ENCODE results near the gene IL16. TPM values are rescaled to one million over a fixed set of nuclear protein-coding genes. Genes with fewer than 3 reads are reported as not detected.
A peak's percentile ranks its signal among the peaks of the same experiment; 100 is the strongest.
"Not testable (repeated sequence)": the region's sequence is repeated elsewhere in the genome, so short reads cannot be mapped to it uniquely, and the experiment has no call there.

Gene IL16
- total and polyA plus RNA-seq, 7 experiments from 2014 or later = 125 to 547 (median 319) TPM

- no peaks in the 10 kb centered on the region for H3K9me3 Mint-ChIP-seq
- H3K9me3 ChIP-seq (ENCODE audit: control insufficient read depth in 2 of 3, low read length in 3 of 3) = no peaks in the 10 kb centered on the region
- ATAC-seq (no peak), DNase-seq (no peak)
- no peaks in the 10 kb centered on the region for H3K36me3 Mint-ChIP-seq
- ChIA-PET POLR2A (no interaction called here), CTCF (interaction anchor here (2.5 to 4.3 kb wide), 2 partner anchors 109 to 242 kb away, joined by 15 to 72 read pairs; no protein-coding TSS in a partner anchor)
- H3K36me3 ChIP-seq (ENCODE audit: control insufficient read depth in 2 of 3, insufficient read depth in 3 of 3, low read length in 3 of 3) = no peaks in the 10 kb centered on the region
- H3K27ac ChIP-seq (ENCODE audit: low read depth, low read length) = no peak overlapping the region
- peaks cover 0 to 12% of the 10 kb centered on the region in 2 donors for H3K4me1 ChIP-seq (ENCODE audit: control insufficient read depth in 2 of 2, insufficient read depth in 2 of 2, low read length in 2 of 2)
- peaks cover 17 to 37% (median 23%) of the 10 kb centered on the region in 7 donors for H3K4me1 Mint-ChIP-seq
- H3K4me3 ChIP-seq (ENCODE audit: low read length) = no peak overlapping the region
- intact Hi-C loops (cut with micrococcal nuclease) = loop anchor here in 1 of 2 donors (5.0 kb wide), 1 partner anchor 245 kb away; no protein-coding TSS in a partner anchor
- peaks cover 0 to 8% (median 2%) of the 10 kb centered on the region in 5 donors for H3K27me3 Mint-ChIP-seq
- H3K27ac Mint-ChIP-seq = peak overlapping the region in 1 of 9 donors; percentile 23
- no peaks in the 10 kb centered on the region for H3K27me3 ChIP-seq (ENCODE audit: control insufficient read depth in 2 of 2, insufficient read depth in 2 of 2, low read length in 2 of 2)
- no peak overlapping the region for H3K4me3 Mint-ChIP-seq
Observed at GRCh38 chr15:81157195-81157938, 39.3 kb upstream of the IL16 start.

GRCh38 chr15:81157939-81158223 lies 38.8 kb upstream of the IL16 start:
- H3K27me3 ChIP-seq (ENCODE audit: control insufficient read depth in 2 of 2, insufficient read depth in 2 of 2, low read length in 2 of 2) = no peaks in the 10 kb centered on the region
- H3K4me3 ChIP-seq (ENCODE audit: low read length) = no peak overlapping the region
- Mint-ChIP-seq H3K9me3 (no peaks in the 10 kb centered on the region), H3K4me3 (no peak overlapping the region), H3K4me1 (peaks cover 17 to 40% (median 25%) of the 10 kb centered on the region in 7 donors), H3K27me3 (peaks cover 0 to 7% (median 4%) of the 10 kb centered on the region in 5 donors), H3K27ac (no peak overlapping the region), H3K36me3 (no peaks in the 10 kb centered on the region)
- POLR2A ChIA-PET = no interaction called here
- H3K4me1 ChIP-seq (ENCODE audit: control insufficient read depth in 2 of 2, insufficient read depth in 2 of 2, low read length in 2 of 2) = peaks cover 0 to 12% of the 10 kb centered on the region in 2 donors
- no peaks in the 10 kb centered on the region for H3K9me3 ChIP-seq (ENCODE audit: control insufficient read depth in 2 of 3, low read length in 3 of 3)
- no peaks in the 10 kb centered on the region for H3K36me3 ChIP-seq (ENCODE audit: control insufficient read depth in 2 of 3, insufficient read depth in 3 of 3, low read length in 3 of 3)
- ATAC-seq (no peak), DNase-seq (no peak)
- CTCF ChIA-PET = interaction anchor here (4.3 kb wide), 1 partner anchor 109 kb away, joined by 72 read pairs; no protein-coding TSS in a partner anchor
- no peak overlapping the region for H3K27ac ChIP-seq (ENCODE audit: low read depth, low read length)
- intact Hi-C loops (cut with micrococcal nuclease) = loop anchor here in 1 of 2 donors (5.0 kb wide), 1 partner anchor 244 kb away; no protein-coding TSS in a partner anchor

GRCh38 chr15:81158561-81158960 lies 38.1 kb upstream of the IL16 start:
- H3K36me3 Mint-ChIP-seq; ATAC-seq; H3K27me3 Mint-ChIP-seq; H3K27ac ChIP-seq (ENCODE audit: low read depth, low read length); H3K27me3 ChIP-seq (ENCODE audit: control insufficient read depth in 2 of 2, insufficient read depth in 2 of 2, low read length in 2 of 2); H3K9me3 ChIP-seq (ENCODE audit: control insufficient read depth in 2 of 3, low read length in 3 of 3); H3K4me3 ChIP-seq (ENCODE audit: low read length); H3K9me3 Mint-ChIP-seq; POLR2A ChIA-PET; H3K27ac Mint-ChIP-seq; DNase-seq; H3K4me3 Mint-ChIP-seq; H3K36me3 ChIP-seq (ENCODE audit: control insufficient read depth in 2 of 3, insufficient read depth in 3 of 3, low read length in 3 of 3): not testable (repeated sequence)
- intact Hi-C loops (cut with micrococcal nuclease) = loop anchor here in 1 of 2 donors (5.0 kb wide), 1 partner anchor 244 kb away; no protein-coding TSS in a partner anchor
- CTCF ChIA-PET = interaction anchor here (2.8 kb wide), 1 partner anchor 107 kb away, joined by 11 read pairs; no protein-coding TSS in a partner anchor
- H3K4me1 Mint-ChIP-seq = peaks cover 17 to 40% (median 25%) of the 10 kb centered on the region in 7 donors
- peaks cover 0 to 12% of the 10 kb centered on the region in 2 donors for H3K4me1 ChIP-seq (ENCODE audit: control insufficient read depth in 2 of 2, insufficient read depth in 2 of 2, low read length in 2 of 2)

- H3K36me3 Mint-ChIP-seq = no peaks in the 10 kb centered on the region
- ChIA-PET CTCF (interaction anchor here (2.8 kb wide), 1 partner anchor 105 kb away, joined by 11 read pairs; no protein-coding TSS in a partner anchor), POLR2A (no interaction called here)
- Histone ChIP-seq H3K36me3 (ENCODE audit: control insufficient read depth in 2 of 3, insufficient read depth in 3 of 3, low read length in 3 of 3) (no peaks in the 10 kb centered on the region), H3K27ac (ENCODE audit: low read depth, low read length) (no peak overlapping the region), H3K4me1 (ENCODE audit: control insufficient read depth in 2 of 2, insufficient read depth in 2 of 2, low read length in 2 of 2) (peaks cover 0 to 12% of the 10 kb centered on the region in 2 donors), H3K27me3 (ENCODE audit: control insufficient read depth in 2 of 2, insufficient read depth in 2 of 2, low read length in 2 of 2) (no peaks in the 10 kb centered on the region), H3K9me3 (ENCODE audit: control insufficient read depth in 2 of 3, low read length in 3 of 3) (no peaks in the 10 kb centered on the region), H3K4me3 (ENCODE audit: low read length) (no peak overlapping the region)
- H3K9me3 Mint-ChIP-seq = no peaks in the 10 kb centered on the region
- no peak for DNase-seq
- peaks cover 17 to 49% (median 25%) of the 10 kb centered on the region in 7 donors for H3K4me1 Mint-ChIP-seq
- peak overlapping the region in 3 of 10 donors; percentile 11 to 41 (median 28) for H3K4me3 Mint-ChIP-seq
- no peak overlapping the region for H3K27ac Mint-ChIP-seq
- ATAC-seq = no peak
- peaks cover 0 to 10% (median 5%) of the 10 kb centered on the region in 5 donors for H3K27me3 Mint-ChIP-seq
- intact Hi-C loops (cut with micrococcal nuclease) = no loop called here
Observed at GRCh38 chr15:81160312-81161159, 36.1 kb upstream of the IL16 start.

- ChIA-PET POLR2A (no interaction called here), CTCF (interaction anchor here (2.8 kb wide), 1 partner anchor 105 kb away, joined by 11 read pairs; no protein-coding TSS in a partner anchor)
- Mint-ChIP-seq H3K36me3 (no peaks in the 10 kb centered on the region), H3K27me3 (peaks cover 0 to 10% (median 5%) of the 10 kb centered on the region in 5 donors), H3K4me3 (peak overlapping the region in 4 of 10 donors; percentile 3 to 41 (median 20)), H3K4me1 (peaks cover 17 to 45% (median 25%) of the 10 kb centered on the region in 7 donors), H3K27ac (peak overlapping the region in 1 of 9 donors; percentile 43), H3K9me3 (no peaks in the 10 kb centered on the region)
- Histone ChIP-seq H3K4me3 (ENCODE audit: low read length) (no peak overlapping the region), H3K9me3 (ENCODE audit: control insufficient read depth in 2 of 3, low read length in 3 of 3) (no peaks in the 10 kb centered on the region), H3K36me3 (ENCODE audit: control insufficient read depth in 2 of 3, insufficient read depth in 3 of 3, low read length in 3 of 3) (no peaks in the 10 kb centered on the region), H3K27ac (ENCODE audit: low read depth, low read length) (no peak overlapping the region), H3K4me1 (ENCODE audit: control insufficient read depth in 2 of 2, insufficient read depth in 2 of 2, low read length in 2 of 2) (peaks cover 0 to 12% of the 10 kb centered on the region in 2 donors), H3K27me3 (ENCODE audit: control insufficient read depth in 2 of 2, insufficient read depth in 2 of 2, low read length in 2 of 2) (no peaks in the 10 kb centered on the region)
- intact Hi-C loops (cut with micrococcal nuclease) = no loop called here
- ATAC-seq (peak; percentile 48), DNase-seq (peak in 3 of 9 donors; percentile 5 to 26 (median 5))
Observed at GRCh38 chr15:81161160-81161673, 35.5 kb upstream of the IL16 start.

GRCh38 chr15:81161851-81162250 lies 34.8 kb upstream of the IL16 start:
- DNase-seq (no peak), ATAC-seq (no peak)
- no peaks in the 10 kb centered on the region for H3K36me3 ChIP-seq (ENCODE audit: control insufficient read depth in 2 of 3, insufficient read depth in 3 of 3, low read length in 3 of 3)
- intact Hi-C loops (cut with micrococcal nuclease) = no loop called here
- ChIA-PET CTCF (no interaction called here), POLR2A (no interaction called here)
- no peak overlapping the region for H3K27ac ChIP-seq (ENCODE audit: low read depth, low read length)
- Mint-ChIP-seq H3K4me3 (peak overlapping the region in 3 of 10 donors; percentile 7 to 24 (median 11)), H3K27me3 (peaks cover 0 to 10% (median 5%) of the 10 kb centered on the region in 5 donors), H3K4me1 (peaks cover 17 to 43% (median 26%) of the 10 kb centered on the region in 7 donors), H3K36me3 (no peaks in the 10 kb centered on the region), H3K27ac (no peak overlapping the region), H3K9me3 (no peaks in the 10 kb centered on the region)
- H3K4me1 ChIP-seq (ENCODE audit: control insufficient read depth in 2 of 2, insufficient read depth in 2 of 2, low read length in 2 of 2) = peaks cover 0 to 12% of the 10 kb centered on the region in 2 donors
- H3K9me3 ChIP-seq (ENCODE audit: control insufficient read depth in 2 of 3, low read length in 3 of 3) = no peaks in the 10 kb centered on the region
- no peaks in the 10 kb centered on the region for H3K27me3 ChIP-seq (ENCODE audit: control insufficient read depth in 2 of 2, insufficient read depth in 2 of 2, low read length in 2 of 2)
- H3K4me3 ChIP-seq (ENCODE audit: low read length) = no peak overlapping the region
